ENCODE measurements around the gene BBLN. TPM values are rescaled to one million over a fixed set of nuclear protein-coding genes. Genes with fewer than 3 reads are reported as not detected.
"Not testable (repeated sequence)": the region's sequence is repeated elsewhere in the genome, so short reads cannot be mapped to it uniquely, and the experiment has no call there.

BBLN gene
- total RNA-seq, 3 donors from 2014 or later = 71.0 to 72.7 (median 71.6) TPM

DNA sequence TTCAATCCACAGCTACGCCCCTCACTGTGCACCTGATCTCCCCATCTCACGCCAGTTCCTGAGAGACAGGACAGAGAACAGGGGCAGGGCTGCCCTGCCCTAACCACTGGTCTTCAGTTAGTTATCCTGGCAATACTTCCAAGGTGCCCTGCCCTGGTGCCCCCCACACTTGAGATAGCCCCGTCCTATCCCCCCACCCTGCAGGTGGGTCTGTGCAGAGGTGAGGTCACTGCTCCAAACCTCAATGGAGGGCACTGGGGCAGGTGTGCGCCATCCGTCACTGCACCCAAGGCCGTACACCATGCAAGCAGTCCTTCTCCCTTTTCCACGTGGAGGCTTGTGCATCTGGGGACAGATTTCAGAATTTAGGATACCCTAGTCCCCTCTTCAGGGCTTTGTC lies 29.4 kb upstream of the BBLN start:
- H3K27me3 Mint-ChIP-seq (ENCODE audit: low read depth); H3K4me3 Mint-ChIP-seq; DNase-seq; H3K36me3 Mint-ChIP-seq (ENCODE audit: insufficient read depth); H3K9me3 Mint-ChIP-seq; ATAC-seq: not testable (repeated sequence)
- peaks cover 23% of the 10 kb centered on the region for H3K4me1 Mint-ChIP-seq (ENCODE audit: low read depth)

DNA sequence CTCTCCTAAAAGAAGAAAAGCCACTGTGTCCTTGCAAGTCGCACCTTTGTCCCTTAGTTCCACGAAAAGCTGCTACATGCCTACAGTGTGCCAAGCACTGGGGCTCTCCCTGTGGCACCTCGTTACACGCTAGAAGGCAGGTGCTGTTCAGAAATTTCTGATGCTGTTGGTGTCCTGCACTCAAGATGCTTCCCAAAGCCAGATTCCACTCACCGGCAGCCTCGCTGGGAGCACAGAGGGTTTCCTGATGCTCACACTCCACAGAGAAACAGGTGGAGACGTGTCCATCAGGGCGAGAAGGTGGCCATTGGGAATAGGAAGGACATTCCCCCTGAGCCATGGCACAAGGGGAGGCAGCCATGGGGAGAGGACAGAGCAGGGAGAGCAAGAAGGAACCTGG lies 28.7 kb upstream of the BBLN start:
- not testable (repeated sequence) for H3K27me3 Mint-ChIP-seq (ENCODE audit: low read depth); H3K36me3 Mint-ChIP-seq (ENCODE audit: insufficient read depth); H3K4me3 Mint-ChIP-seq; DNase-seq; H3K9me3 Mint-ChIP-seq; ATAC-seq
- H3K4me1 Mint-ChIP-seq (ENCODE audit: low read depth) = peaks cover 18% of the 10 kb centered on the region

- not testable (repeated sequence) for H3K9me3 Mint-ChIP-seq; H3K27me3 Mint-ChIP-seq (ENCODE audit: low read depth); H3K4me3 Mint-ChIP-seq; DNase-seq; ATAC-seq; H3K36me3 Mint-ChIP-seq (ENCODE audit: insufficient read depth)
- peaks cover 14% of the 10 kb centered on the region for H3K4me1 Mint-ChIP-seq (ENCODE audit: low read depth)
Observed at GRCh38 chr9:128132139-128132538, 27.9 kb upstream of the BBLN start.

DNA sequence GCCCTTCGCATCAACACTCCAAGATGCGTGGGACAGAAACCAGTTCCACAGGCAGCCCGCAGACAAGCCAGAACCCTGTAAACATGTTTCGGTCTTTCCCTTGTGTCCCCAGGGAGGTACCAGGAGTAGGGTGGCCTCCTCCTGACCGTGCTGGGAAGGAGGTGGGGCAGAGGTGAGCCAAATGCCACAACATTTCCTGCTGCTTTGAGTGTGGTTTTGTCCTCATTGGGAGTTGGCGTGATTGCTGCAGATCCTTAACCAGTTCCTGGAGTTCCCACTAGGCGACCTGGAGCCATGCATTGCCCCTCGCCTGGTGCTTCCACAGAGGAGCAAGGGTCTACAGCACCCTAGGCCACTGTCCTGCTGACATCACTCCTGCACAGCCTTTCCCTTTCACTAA lies 24.5 kb upstream of the BBLN start:
- DNase-seq, ATAC-seq, H3K9me3 Mint-ChIP-seq: not testable (repeated sequence)

GRCh38 chr9:128136816-128137793 lies 23.0 kb upstream of the BBLN start:
- H3K9me3 Mint-ChIP-seq = no peaks in the 10 kb centered on the region
- H3K36me3 Mint-ChIP-seq (ENCODE audit: insufficient read depth) = no peaks in the 10 kb centered on the region
- H3K4me1 Mint-ChIP-seq (ENCODE audit: low read depth) = peaks cover 6% of the 10 kb centered on the region
- no peak for ATAC-seq
- H3K27me3 Mint-ChIP-seq (ENCODE audit: low read depth) = peaks cover 6% of the 10 kb centered on the region
- no peak overlapping the region for H3K4me3 Mint-ChIP-seq
- DNase-seq = no peak

More for the DNA sequence above, 24.5 kb upstream of the BBLN start:
- H3K4me1 Mint-ChIP-seq (ENCODE audit: low read depth); H3K27me3 Mint-ChIP-seq (ENCODE audit: low read depth); H3K36me3 Mint-ChIP-seq (ENCODE audit: insufficient read depth); H3K4me3 Mint-ChIP-seq: not testable (repeated sequence)

DNA sequence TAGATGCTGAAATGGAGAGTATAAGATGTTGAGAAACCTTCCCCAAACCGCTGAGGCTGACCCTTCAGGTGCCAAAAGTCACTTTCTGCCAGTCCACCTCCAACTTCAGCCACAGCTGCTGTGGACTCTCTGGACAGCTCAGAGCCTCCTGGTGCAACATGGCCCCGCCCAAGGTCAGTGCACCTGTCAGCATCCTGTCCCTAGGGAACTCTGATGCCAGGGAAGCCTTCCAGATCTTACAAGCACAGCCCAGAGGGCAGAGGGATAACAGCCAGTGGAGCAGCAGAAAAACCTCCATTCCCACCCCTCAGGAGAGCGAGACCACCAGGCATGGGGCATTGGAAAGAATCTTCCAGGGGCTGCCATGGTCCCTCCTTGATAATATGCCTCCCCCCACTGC lies 22.1 kb upstream of the BBLN start:
- DNase-seq (no peak), ATAC-seq (no peak)
- no peaks in the 10 kb centered on the region for H3K36me3 Mint-ChIP-seq (ENCODE audit: insufficient read depth)
- H3K4me1 Mint-ChIP-seq (ENCODE audit: low read depth) = peaks cover 12% of the 10 kb centered on the region
- no peaks in the 10 kb centered on the region for H3K9me3 Mint-ChIP-seq
- peaks cover 1% of the 10 kb centered on the region for H3K27me3 Mint-ChIP-seq (ENCODE audit: low read depth)
- H3K4me3 Mint-ChIP-seq = no peak overlapping the region

GRCh38 chr9:128139621-128140020 lies 20.4 kb upstream of the BBLN start:
- no peaks in the 10 kb centered on the region for H3K36me3 Mint-ChIP-seq (ENCODE audit: insufficient read depth)
- peaks cover 16% of the 10 kb centered on the region for H3K4me1 Mint-ChIP-seq (ENCODE audit: low read depth)
- no peak for ATAC-seq

GRCh38 chr9:128141604-128142003 lies 18.5 kb upstream of the BBLN start:
- no peak overlapping the region for H3K4me3 Mint-ChIP-seq
- H3K27me3 Mint-ChIP-seq (ENCODE audit: low read depth) = no peaks in the 10 kb centered on the region
- H3K4me1 Mint-ChIP-seq (ENCODE audit: low read depth) = peaks cover 13% of the 10 kb centered on the region
- ATAC-seq (no peak), DNase-seq (no peak)
- H3K36me3 Mint-ChIP-seq (ENCODE audit: insufficient read depth) = no peaks in the 10 kb centered on the region
- no peaks in the 10 kb centered on the region for H3K9me3 Mint-ChIP-seq

More at GRCh38 chr9:128139621-128140020, 20.4 kb upstream of the BBLN start:
- no peak for DNase-seq
- Mint-ChIP-seq H3K9me3 (no peaks in the 10 kb centered on the region), H3K4me3 (no peak overlapping the region), H3K27me3 (ENCODE audit: low read depth) (no peaks in the 10 kb centered on the region)

DNA sequence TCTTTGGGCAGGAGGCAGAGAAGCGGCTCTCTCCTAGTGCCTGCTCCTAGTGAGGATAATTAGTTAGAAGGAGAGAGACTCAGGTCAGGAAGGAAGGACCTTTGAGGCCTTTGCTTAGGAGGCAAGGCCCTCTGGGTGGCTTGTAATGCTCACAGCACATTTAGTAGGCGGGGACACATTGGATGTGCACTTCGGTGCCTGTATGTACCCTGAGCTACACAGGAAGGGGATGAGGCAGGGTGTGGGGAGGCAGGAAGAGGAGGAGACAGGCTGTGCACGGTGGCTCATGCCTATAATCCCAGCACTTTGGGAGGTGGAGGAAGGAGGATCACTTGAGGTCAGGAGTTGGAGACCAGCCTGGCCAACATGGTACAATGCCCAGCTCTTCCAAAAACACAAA lies 18.0 kb upstream of the BBLN start:
- H3K27me3 Mint-ChIP-seq (ENCODE audit: low read depth) = no peaks in the 10 kb centered on the region
- H3K4me1 Mint-ChIP-seq (ENCODE audit: low read depth) = peaks cover 13% of the 10 kb centered on the region
- H3K4me3 Mint-ChIP-seq = peak overlapping the region; percentile 37
- ATAC-seq = peak in 1 of 2 donors; percentile 60
- H3K9me3 Mint-ChIP-seq = no peaks in the 10 kb centered on the region
- DNase-seq = no peak
- no peaks in the 10 kb centered on the region for H3K36me3 Mint-ChIP-seq (ENCODE audit: insufficient read depth)

DNA sequence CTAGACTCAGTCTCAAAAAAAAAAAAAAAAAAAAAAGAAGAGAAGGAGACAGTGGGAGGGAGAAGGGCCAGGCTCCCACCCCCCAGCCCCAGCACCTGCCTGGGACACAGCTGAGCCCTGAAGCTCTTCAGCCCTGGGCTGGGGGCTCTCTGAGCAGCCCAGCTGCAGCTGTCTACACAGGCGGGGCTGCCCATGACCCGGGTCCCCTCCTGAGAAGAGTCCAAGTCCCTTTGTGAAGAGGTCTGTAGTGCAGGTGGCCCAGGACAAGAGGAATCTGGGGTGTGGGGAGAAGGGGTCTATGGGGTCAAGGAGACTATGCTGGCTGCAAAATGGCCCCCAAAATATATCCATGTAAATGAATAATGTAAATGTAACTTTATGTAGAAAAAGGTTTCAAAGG lies 17.5 kb upstream of the BBLN start:
- no peak for DNase-seq
- no peaks in the 10 kb centered on the region for H3K9me3 Mint-ChIP-seq
- ATAC-seq = no peak
- H3K4me1 Mint-ChIP-seq (ENCODE audit: low read depth) = peaks cover 13% of the 10 kb centered on the region
- no peaks in the 10 kb centered on the region for H3K36me3 Mint-ChIP-seq (ENCODE audit: insufficient read depth)
- no peak overlapping the region for H3K4me3 Mint-ChIP-seq
- H3K27me3 Mint-ChIP-seq (ENCODE audit: low read depth) = no peaks in the 10 kb centered on the region

GRCh38 chr9:128143525-128144238 lies 16.4 kb upstream of the BBLN start:
- H3K4me1 Mint-ChIP-seq (ENCODE audit: low read depth) = peaks cover 13% of the 10 kb centered on the region
- no peaks in the 10 kb centered on the region for H3K9me3 Mint-ChIP-seq
- ATAC-seq = no peak
- H3K27me3 Mint-ChIP-seq (ENCODE audit: low read depth) = no peaks in the 10 kb centered on the region
- H3K4me3 Mint-ChIP-seq = no peak overlapping the region
- no peak for DNase-seq
- no peaks in the 10 kb centered on the region for H3K36me3 Mint-ChIP-seq (ENCODE audit: insufficient read depth)

DNA sequence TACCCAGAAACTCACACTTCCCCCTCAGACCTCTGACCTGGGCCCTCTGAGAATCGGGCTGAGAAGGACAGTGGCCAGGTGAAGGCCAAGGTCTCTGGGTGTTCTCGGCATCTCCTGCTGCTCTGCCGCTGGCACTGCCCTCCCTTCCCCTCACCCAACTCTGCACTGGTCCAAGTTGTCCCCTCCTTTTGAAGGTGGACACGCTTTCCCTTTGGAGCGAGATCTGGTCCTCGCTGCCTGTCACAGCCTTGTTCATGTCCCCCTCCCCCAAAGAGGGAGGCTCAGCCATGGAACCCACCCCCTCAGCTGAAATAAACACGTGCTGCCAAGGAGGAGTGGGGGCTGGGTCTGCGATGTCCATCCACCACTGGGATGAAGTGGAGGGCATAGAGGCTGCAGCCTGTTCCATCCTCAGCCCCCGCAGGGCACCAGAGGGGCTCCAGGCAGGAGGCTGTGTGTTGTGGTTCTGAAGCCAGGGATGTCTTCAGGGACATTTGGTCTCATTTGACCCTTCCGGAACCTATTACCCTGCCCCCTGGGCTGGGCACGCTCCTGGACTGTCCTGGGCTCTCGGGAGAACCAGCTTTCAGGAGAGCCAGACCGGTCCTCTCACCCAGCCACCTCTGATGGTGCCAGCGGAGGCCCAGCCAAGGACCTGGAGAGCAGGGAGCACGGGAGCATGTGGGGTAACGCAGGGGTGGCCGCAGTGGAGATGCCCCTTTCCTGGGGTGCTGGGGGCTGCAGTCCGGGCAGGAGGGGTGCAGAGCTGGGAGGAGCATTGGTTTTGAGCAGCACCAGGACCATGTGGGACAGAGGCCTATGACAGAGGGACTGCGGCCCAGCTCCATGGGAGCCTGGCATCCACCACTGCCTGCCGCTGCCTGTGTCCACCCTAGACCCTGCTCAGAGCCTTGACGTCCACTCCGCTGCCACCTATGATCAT lies 15.6 kb upstream of the BBLN start:
- DNase-seq (no peak), ATAC-seq (no peak)
- H3K36me3 Mint-ChIP-seq (ENCODE audit: insufficient read depth) = no peaks in the 10 kb centered on the region
- H3K4me3 Mint-ChIP-seq = no peak overlapping the region
- H3K4me1 Mint-ChIP-seq (ENCODE audit: low read depth) = peaks cover 13% of the 10 kb centered on the region
- H3K27me3 Mint-ChIP-seq (ENCODE audit: low read depth) = no peaks in the 10 kb centered on the region
- no peaks in the 10 kb centered on the region for H3K9me3 Mint-ChIP-seq

GRCh38 chr9:128145536-128145935 lies 14.5 kb upstream of the BBLN start:
- Mint-ChIP-seq H3K4me3 (no peak overlapping the region), H3K9me3 (no peaks in the 10 kb centered on the region), H3K36me3 (ENCODE audit: insufficient read depth) (no peaks in the 10 kb centered on the region), H3K4me1 (ENCODE audit: low read depth) (peaks cover 14% of the 10 kb centered on the region), H3K27me3 (ENCODE audit: low read depth) (no peaks in the 10 kb centered on the region)
- ATAC-seq (no peak), DNase-seq (no peak)

- DNase-seq (no peak), ATAC-seq (no peak)
- Mint-ChIP-seq H3K4me3 (no peak overlapping the region), H3K4me1 (ENCODE audit: low read depth) (peaks cover 17% of the 10 kb centered on the region), H3K27me3 (ENCODE audit: low read depth) (no peaks in the 10 kb centered on the region), H3K36me3 (ENCODE audit: insufficient read depth) (no peaks in the 10 kb centered on the region), H3K9me3 (no peaks in the 10 kb centered on the region)
Observed at GRCh38 chr9:128145951-128146351, 14.1 kb upstream of the BBLN start.

All from activated T-cell treated with anti-CD3 and anti-CD28 coated beads, Interleukin-2, amount 50 U/mL, for 4 hours (primary cell).